HG02884 (cell line): ENCODE results near the gene RAB7B.

Experiments used
- ATAC-seq: cut with Tn5 transposase; IDR thresholded peaks from one replicate; pipeline ENCODE4 v1.9.1; 2021; ENCODE audit warnings: mild to moderate bottlenecking, moderate library complexity; ENCODE audit not compliant: unreplicated experiment

RAB7B gene

GRCh38 chr1:206023695-206024094 lies 20.5 kb upstream of the RAB7B start, which contains the start of gene CTSE:
Gene CTSE (minus strand): TSS chr1:206023895. CDS start chr1:206023791, 104 bp downstream.
- no peak for ATAC-seq

- ATAC-seq, result no peak
Measured at GRCh38 chr1:206022766-206023165, 19.6 kb upstream of the RAB7B start.

- ATAC-seq, result no peak
Measured at GRCh38 chr1:206021626-206022365, 18.6 kb upstream of the RAB7B start.

GRCh38 chr1:206021008-206021625 lies 17.9 kb upstream of the RAB7B start:
- ATAC-seq, result no peak

- ATAC-seq, result no peak
Measured at GRCh38 chr1:206020393-206021007, 17.3 kb upstream of the RAB7B start.

GRCh38 chr1:206015071-206015470 lies 11.9 kb upstream of the RAB7B start:
- no peak for ATAC-seq

- no peak for ATAC-seq
Measured at GRCh38 chr1:206014601-206015000, 11.4 kb upstream of the RAB7B start.

- ATAC-seq, result no peak
Measured at GRCh38 chr1:206013026-206013795, 10.0 kb upstream of the RAB7B start.

- peak; percentile 96 for ATAC-seq
Measured at GRCh38 chr1:206012086-206012859, 9.1 kb upstream of the RAB7B start.

- no peak for ATAC-seq
Measured at GRCh38 chr1:206011057-206011456, 7.9 kb upstream of the RAB7B start.

GRCh38 chr1:206010060-206010459 lies 6.9 kb upstream of the RAB7B start:
- ATAC-seq, result no peak

- ATAC-seq, result no peak
Measured at GRCh38 chr1:206006946-206007345, 3.8 kb upstream of the RAB7B start.

- no peak for ATAC-seq
Measured at GRCh38 chr1:206005778-206006180, 2.6 kb upstream of the RAB7B start.

- no peak for ATAC-seq
Measured at GRCh38 chr1:206005234-206005633, 2.0 kb upstream of the RAB7B start.

- no peak for ATAC-seq
Measured at GRCh38 chr1:206004826-206005225, 1.6 kb upstream of the RAB7B start.

GRCh38 chr1:206003854-206004800 lies 932 bp upstream of the RAB7B start:
- ATAC-seq, result no peak

- ATAC-seq, result no peak
Measured at GRCh38 chr1:206002160-206002559, 1.0 kb downstream of the RAB7B start.

GRCh38 chr1:206001476-206001888 lies 1.7 kb downstream of the RAB7B start:
- ATAC-seq, result no peak

- ATAC-seq, result no peak
Measured at GRCh38 chr1:206000641-206001339, 2.4 kb downstream of the RAB7B start.
